ENCODE data around the gene PLXNB3. TPM values are rescaled to one million over a fixed set of nuclear protein-coding genes. Genes with fewer than 3 reads are reported as not detected.

Gene PLXNB3
- total and polyA plus RNA-seq, 4 donors, result 0.11 to 0.69 (median 0.46) TPM

GRCh38 chrX:153782313-153782712 is 18.3 kb downstream of the PLXNB3 start:
- H3K27ac ChIP-seq (ENCODE audit: low read depth in 1 of 2, low read length in 2 of 2), result no peak overlapping the region
- no peak for DNase-seq (ENCODE audit: low spot score)
- no peaks in the 10 kb centered on the region for H3K9me3 ChIP-seq (ENCODE audit: control insufficient read depth in 4 of 4, low read length in 3 of 4)
- TF ChIP-seq JUND (IDR thresholded peaks at IDR 0.05), result no peak
- TF ChIP-seq REST (IDR thresholded peaks at IDR 0.05), result no peak
- TF ChIP-seq GABPA (IDR thresholded peaks at IDR 0.05 in 1 of 2, conservative IDR thresholded peaks at IDR 0.05 in 1 of 2), result no peak
- TF ChIP-seq NR2F2 (IDR thresholded peaks at IDR 0.05), result no peak
- no peak for TF ChIP-seq FOXA2 (IDR thresholded peaks at IDR 0.05)
- no peak for TF ChIP-seq RXRA (IDR thresholded peaks at IDR 0.05)
- no peak for TF ChIP-seq EGR1 (IDR thresholded peaks at IDR 0.05; ENCODE audit: low read depth in 2 of 2)
- no peak for TF ChIP-seq ZBTB33 (IDR thresholded peaks at IDR 0.05)
- no peak for TF ChIP-seq ATF3 (IDR thresholded peaks at IDR 0.05)
- no peak for TF ChIP-seq SP1 (IDR thresholded peaks at IDR 0.05)
- TF ChIP-seq RAD21 (IDR thresholded peaks at IDR 0.05), result no peak
- no peak for TF ChIP-seq HNF4A (conservative IDR thresholded peaks at IDR 0.05)
- TF ChIP-seq YY1 (IDR thresholded peaks at IDR 0.05), result no peak
- TF ChIP-seq CTCF (IDR thresholded peaks at IDR 0.05; ENCODE audit: low read depth, low read length, missing input control), result no peak
- TF ChIP-seq TAF1 (conservative IDR thresholded peaks at IDR 0.05), result no peak
- no peak for TF ChIP-seq FOXA1 (IDR thresholded peaks at IDR 0.05)
- TF ChIP-seq MAX (IDR thresholded peaks at IDR 0.05), result no peak
- no peak for TF ChIP-seq HNF4G (IDR thresholded peaks at IDR 0.05)
- H3K4me3 ChIP-seq (ENCODE audit: low read depth in 1 of 3, low read length in 3 of 3), result no peak overlapping the region
- peaks cover 2 to 18% (median 6%) of the 10 kb centered on the region in 4 donors for H3K36me3 ChIP-seq (ENCODE audit: control insufficient read depth in 4 of 4, insufficient read depth in 3 of 4, low read depth in 1 of 4, low read length in 3 of 4)
- 68% methylated on average over 11 of the region's 11 CpGs for WGBS
- H3K27me3 ChIP-seq (ENCODE audit: control insufficient read depth in 4 of 4, insufficient read depth in 4 of 4, low read length in 3 of 4), result no peaks in the 10 kb centered on the region
- H3K9ac ChIP-seq (ENCODE audit: low read depth in 1 of 2, low read length in 2 of 2), result no peak overlapping the region
- no peaks in the 10 kb centered on the region for H3K4me1 ChIP-seq (ENCODE audit: control insufficient read depth in 4 of 4, insufficient read depth in 4 of 4, low read length in 3 of 4)
